PC-9 (cell line): ENCODE data around the gene MAP3K13.

Source experiments
- EZH2 ChIP-seq: fragments of 200-600 bp; sonication (generic); IDR thresholded peaks from 2 replicates; pipeline ENCODE4 v1.8.0; 2017; ENCODE audit warnings: antibody characterized with exemption, low read depth
- TF ChIP-seq, protein P1 (sequence below): fragments of 200-600 bp; sonication (generic); conservative IDR thresholded peaks from 2 replicates; pipeline ENCODE4 v1.6.1; 2017; ENCODE audit warnings: mixed run types, antibody characterized with exemption, mild to moderate bottlenecking, moderate library complexity

DNA sequence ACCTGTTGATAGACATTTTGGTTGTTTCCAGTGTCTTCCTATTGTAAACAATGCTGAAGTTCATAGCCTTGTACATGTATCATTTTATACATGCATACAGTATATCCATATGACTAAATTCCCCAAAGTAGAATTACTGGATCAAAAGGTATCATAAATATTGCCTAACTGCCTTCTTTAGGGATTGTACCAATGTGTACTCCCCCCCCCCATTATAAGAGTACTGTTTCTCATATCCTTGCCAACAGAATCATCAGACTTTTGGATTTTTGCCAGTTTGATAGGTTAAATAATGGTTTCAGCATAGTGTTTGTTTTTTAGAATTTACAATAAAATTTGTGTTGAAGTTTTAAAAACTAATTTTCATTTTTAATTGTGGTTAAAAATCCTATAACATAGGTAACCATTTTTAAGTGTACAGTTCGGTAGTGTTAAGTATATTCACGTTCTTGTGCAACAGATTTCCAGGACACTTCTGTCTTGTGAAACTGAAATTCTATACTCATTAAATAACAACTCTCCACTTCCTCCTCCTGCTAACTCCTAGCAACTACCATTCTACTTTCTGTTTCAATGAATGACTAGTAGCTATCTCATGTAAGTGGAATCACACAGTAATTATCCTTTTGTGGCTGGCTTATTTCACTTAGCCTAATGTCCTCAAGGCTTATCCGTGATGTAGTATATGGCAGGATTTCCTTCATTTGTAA lies 30.8 kb upstream of the MAP3K13 start:
- TF ChIP-seq, protein P1, sequence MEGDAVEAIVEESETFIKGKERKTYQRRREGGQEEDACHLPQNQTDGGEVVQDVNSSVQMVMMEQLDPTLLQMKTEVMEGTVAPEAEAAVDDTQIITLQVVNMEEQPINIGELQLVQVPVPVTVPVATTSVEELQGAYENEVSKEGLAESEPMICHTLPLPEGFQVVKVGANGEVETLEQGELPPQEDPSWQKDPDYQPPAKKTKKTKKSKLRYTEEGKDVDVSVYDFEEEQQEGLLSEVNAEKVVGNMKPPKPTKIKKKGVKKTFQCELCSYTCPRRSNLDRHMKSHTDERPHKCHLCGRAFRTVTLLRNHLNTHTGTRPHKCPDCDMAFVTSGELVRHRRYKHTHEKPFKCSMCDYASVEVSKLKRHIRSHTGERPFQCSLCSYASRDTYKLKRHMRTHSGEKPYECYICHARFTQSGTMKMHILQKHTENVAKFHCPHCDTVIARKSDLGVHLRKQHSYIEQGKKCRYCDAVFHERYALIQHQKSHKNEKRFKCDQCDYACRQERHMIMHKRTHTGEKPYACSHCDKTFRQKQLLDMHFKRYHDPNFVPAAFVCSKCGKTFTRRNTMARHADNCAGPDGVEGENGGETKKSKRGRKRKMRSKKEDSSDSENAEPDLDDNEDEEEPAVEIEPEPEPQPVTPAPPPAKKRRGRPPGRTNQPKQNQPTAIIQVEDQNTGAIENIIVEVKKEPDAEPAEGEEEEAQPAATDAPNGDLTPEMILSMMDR: no peak
- no peak for TF ChIP-seq EZH2
